Upper lobe of left lung (tissue), 6 donors: ENCODE measurements around the gene LPAR3. TPM values are rescaled to one million over a fixed set of nuclear protein-coding genes. Genes with fewer than 3 reads are reported as not detected.
A peak's percentile ranks its signal among the peaks of the same experiment; 100 is the strongest.

Experiments used
- ATAC-seq, 2 donors: fragments of 200-7000 bp; cut with Tn5 transposase; one replicate each; pipeline ENCODE4 v1.9.1; 2022; ENCODE audit warnings: mild to moderate bottlenecking in 2 of 2, moderate library complexity in 2 of 2; ENCODE audit not compliant: low FRiP score in 2 of 2
- DNase-seq, 2 donors: peaks; one replicate each; pipeline ENCODE4 v3.0.0-alpha.2; 2019 to 2020
- H3K27ac ChIP-seq, 4 donors: fragments of 200-600 bp; sonication (generic); one replicate each; pipeline ENCODE4 v1.5.1; 2016 to 2019
- H3K27me3 ChIP-seq, 4 donors: fragments of 200-600 bp; sonication (generic); one replicate each; pipeline ENCODE4 v1.5.1; 2017 to 2019
- H3K36me3 ChIP-seq, 4 donors: fragments of 200-600 bp; sonication (generic); one replicate each; pipeline ENCODE4 v1.5.1; 2016 to 2019
- H3K4me1 ChIP-seq, 4 donors: fragments of 200-600 bp; sonication (generic); one replicate each; pipeline ENCODE4 v1.5.1; 2018 to 2019
- H3K4me3 ChIP-seq, 4 donors: fragments of 200-600 bp; sonication (generic); one replicate each; pipeline ENCODE4 v1.5.1; 2017 to 2019; ENCODE audit warnings: mild to moderate bottlenecking in 2 of 4, moderate library complexity in 1 of 4
- H3K9me3 ChIP-seq, 4 donors: fragments of 200-600 bp; sonication (generic); one replicate each; pipeline ENCODE4 v1.5.1; 2018 to 2019
- CTCF ChIP-seq, 6 experiments: fragments of 450-650 bp in 4 of 6; fragments of 200-600 bp in 2 of 6; sonication (generic) in 2 of 6; IDR thresholded peaks; one replicate each; pipeline ENCODE4 v1.5.1; 2016 to 2019; ENCODE audit warnings: antibody characterized with exemption in 6 of 6
- EP300 ChIP-seq, 4 donors: sonication (generic); formaldehyde crosslinking; IDR thresholded peaks; one replicate each; pipeline ENCODE4 v1.5.1; 2017; ENCODE audit warnings: antibody characterized with exemption in 4 of 4, control low read depth in 2 of 4
- POLR2A ChIP-seq, 4 donors: fragments of 450-650 bp; IDR thresholded peaks; one replicate each; pipeline ENCODE4 v1.5.1; 2016 to 2017; ENCODE audit warnings: antibody characterized with exemption in 4 of 4, mild to moderate bottlenecking in 2 of 4
- POLR2AphosphoS5 ChIP-seq, 2 donors: sonication (generic); formaldehyde crosslinking; IDR thresholded peaks; one replicate each; pipeline ENCODE4 v1.5.1; 2017; ENCODE audit warnings: antibody characterized with exemption in 2 of 2
- whole genome bisulfite sequencing, 2 donors: methylation state at CpG; one replicate each; pipeline ENCODE4 v1.1.5; 2017 to 2018; 5-methylcytosine and 5-hydroxymethylcytosine counted together
- total RNA-seq, 6 donors: library from RNA; depleted of rRNA in 4 of 6; stranded (reverse); fragments of >200 nt in 4 of 6; gene quantifications; one replicate each; pipeline versions ENCODE4 v1.1.0 to v1.2.1, GENCODE V29; 2016 to 2021
- donor health status: DM: no; HTN: no; CAD: no; lungs with moderate emphysema.
- donor health status: DM: no; HTN: yes; CAD: no; lungs with severe emphysema.

LPAR3 gene
- total RNA-seq, 6 donors from 2014 or later, result 1.5 to 9.8 (median 4.3) TPM; not detected in 1

- Histone ChIP-seq H3K27ac (no peak overlapping the region), H3K36me3 (no peaks in the 10 kb centered on the region), H3K9me3 (no peaks in the 10 kb centered on the region), H3K4me3 (no peak overlapping the region), H3K4me1 (peaks cover 5 to 14% (median 10%) of the 10 kb centered on the region in 4 donors), H3K27me3 (no peaks in the 10 kb centered on the region)
- no peak for TF ChIP-seq CTCF (IDR thresholded peaks at IDR 0.05)
- peak in 1 of 2 donors; percentile 18 for TF ChIP-seq POLR2AphosphoS5 (IDR thresholded peaks at IDR 0.05)
- ATAC-seq (peak; percentile 78 to 83), DNase-seq (peak in 1 of 2 donors; percentile 87)
- 22% methylated on average over 5 of the region's 5 CpGs for WGBS, 2 donors
Measured at GRCh38 chr1:84847253-84848250, 45.5 kb downstream of the LPAR3 start.

GRCh38 chr1:84846387-84846786 lies 46.6 kb downstream of the LPAR3 start:
- Histone ChIP-seq H3K27ac (no peak overlapping the region), H3K27me3 (no peaks in the 10 kb centered on the region), H3K36me3 (no peaks in the 10 kb centered on the region), H3K4me1 (peaks cover 5 to 14% (median 10%) of the 10 kb centered on the region in 4 donors), H3K4me3 (no peak overlapping the region), H3K9me3 (no peaks in the 10 kb centered on the region)
- DNase-seq (no peak), ATAC-seq (no peak)
- TF ChIP-seq POLR2A (IDR thresholded peaks at IDR 0.05), result no peak
- no peak for TF ChIP-seq CTCF (IDR thresholded peaks at IDR 0.05)
- no peak for TF ChIP-seq POLR2AphosphoS5 (IDR thresholded peaks at IDR 0.05)
- TF ChIP-seq EP300 (IDR thresholded peaks at IDR 0.05), result no peak

- H3K27me3 ChIP-seq, result no peaks in the 10 kb centered on the region
- H3K27ac ChIP-seq, result no peak overlapping the region
- H3K9me3 ChIP-seq, result no peaks in the 10 kb centered on the region
- WGBS, 2 donors, result 83 to 85% methylated on average over 2 of the region's 2 CpGs
- peaks cover 5 to 14% (median 10%) of the 10 kb centered on the region in 4 donors for H3K4me1 ChIP-seq
- DNase-seq, result no peak
- H3K4me3 ChIP-seq, result no peak overlapping the region
- ATAC-seq, result no peak
- no peaks in the 10 kb centered on the region for H3K36me3 ChIP-seq
- TF ChIP-seq EP300 (IDR thresholded peaks at IDR 0.05) (no peak), POLR2A (IDR thresholded peaks at IDR 0.05) (no peak), POLR2AphosphoS5 (IDR thresholded peaks at IDR 0.05) (no peak), CTCF (IDR thresholded peaks at IDR 0.05) (no peak)
Measured at GRCh38 chr1:84845357-84845756, 47.6 kb downstream of the LPAR3 start.

GRCh38 chr1:84844094-84844493 lies 48.9 kb downstream of the LPAR3 start:
- Histone ChIP-seq H3K4me1 (peaks cover 5 to 14% (median 10%) of the 10 kb centered on the region in 4 donors), H3K4me3 (no peak overlapping the region), H3K36me3 (no peaks in the 10 kb centered on the region), H3K9me3 (no peaks in the 10 kb centered on the region), H3K27me3 (no peaks in the 10 kb centered on the region), H3K27ac (no peak overlapping the region)
- TF ChIP-seq CTCF (IDR thresholded peaks at IDR 0.05), result no peak
- no peak for TF ChIP-seq POLR2AphosphoS5 (IDR thresholded peaks at IDR 0.05)
- TF ChIP-seq POLR2A (IDR thresholded peaks at IDR 0.05), result no peak
- TF ChIP-seq EP300 (IDR thresholded peaks at IDR 0.05), result no peak
- DNase-seq (no peak), ATAC-seq (no peak)
